ENCODE data around the gene GALNT2.

GALNT2 gene

GRCh38 chr1:230286890-230287269 lies 219.8 kb downstream of the GALNT2 start:
- DNase-seq: no peak

- DNase-seq: no peak
These were observed 220.8 kb downstream of the GALNT2 start for GRCh38 chr1:230287674-230288315.

GRCh38 chr1:230288641-230289349 lies 221.8 kb downstream of the GALNT2 start:
- DNase-seq: no peak

- no peak for DNase-seq
These were observed 222.3 kb downstream of the GALNT2 start for GRCh38 chr1:230289350-230289644.

GRCh38 chr1:230291731-230292620 lies 224.9 kb downstream of the GALNT2 start:
- DNase-seq: no peak

GRCh38 chr1:230292689-230293389 lies 225.8 kb downstream of the GALNT2 start:
- DNase-seq: no peak

GRCh38 chr1:230293390-230293700 lies 226.3 kb downstream of the GALNT2 start:
- no peak for DNase-seq

- DNase-seq: no peak
These were observed 228.3 kb downstream of the GALNT2 start for GRCh38 chr1:230295367-230295766.

GRCh38 chr1:230299191-230300006 lies 232.4 kb downstream of the GALNT2 start:
- DNase-seq: no peak

GRCh38 chr1:230300322-230301301 lies 233.6 kb downstream of the GALNT2 start:
- no peak for DNase-seq

GRCh38 chr1:230301322-230301721 lies 234.3 kb downstream of the GALNT2 start:
- no peak for DNase-seq

- DNase-seq: no peak
These were observed 234.8 kb downstream of the GALNT2 start for GRCh38 chr1:230301822-230302221.

GRCh38 chr1:230303069-230303468 lies 236.0 kb downstream of the GALNT2 start:
- no peak for DNase-seq

GRCh38 chr1:230303822-230304221 lies 236.8 kb downstream of the GALNT2 start:
- DNase-seq: no peak

GRCh38 chr1:230306169-230306568 lies 239.1 kb downstream of the GALNT2 start:
- DNase-seq: no peak

- DNase-seq: no peak
These were observed 240.2 kb downstream of the GALNT2 start for GRCh38 chr1:230307213-230307612.

- DNase-seq: peak in 1 of 2 experiments; percentile 3
These were observed 241.0 kb downstream of the GALNT2 start for GRCh38 chr1:230308039-230308438.

GRCh38 chr1:230308821-230309220 lies 241.8 kb downstream of the GALNT2 start:
- no peak for DNase-seq

- no peak for DNase-seq
These were observed 242.7 kb downstream of the GALNT2 start for GRCh38 chr1:230309646-230310177.

GRCh38 chr1:230310381-230311163 lies 243.5 kb downstream of the GALNT2 start:
- peak in 1 of 2 experiments; percentile 36 for DNase-seq
